NCI-H146 (cell line): Measurements from ENCODE around the gene ZNF397.

ENCODE experiments used
- DNase-seq: peaks from one replicate; lab custom pipeline; 2025; lab: John Stamatoyannopoulos, UW

ZNF397 gene

GRCh38 chr18:35290094-35290735, 49.4 kb downstream of the ZNF397 start, which contains the start of gene ZSCAN30:
TSS of gene ZSCAN30 (minus strand) at chr18:35290229. CDS start at chr18:35264352, 25,877 bp downstream.
- peak; percentile 98 for DNase-seq

GRCh38 chr18:35291166-35291565, 50.3 kb downstream of the ZNF397 start:
- no peak for DNase-seq

- no peak for DNase-seq
Measured at GRCh38 chr18:35296060-35296459, 55.2 kb downstream of the ZNF397 start.

GRCh38 chr18:35303610-35304009, 62.8 kb downstream of the ZNF397 start:
- DNase-seq, result no peak

- DNase-seq, result no peak
Measured at GRCh38 chr18:35306588-35307250, 65.9 kb downstream of the ZNF397 start.
